Measurements from ENCODE around the gene LYSMD2. TPM values are rescaled to one million over a fixed set of nuclear protein-coding genes. Genes with fewer than 3 reads are reported as not detected.

The LYSMD2 gene
- total and polyA plus RNA-seq, 2 of the 8 experiments (the other 6 are each of a cell fraction or from before 2014, with no cell fraction given), result 2.2 to 2.7 TPM

- Histone ChIP-seq H3K23me2 (ENCODE audit: low read depth, low read length) (no peaks in the 10 kb centered on the region), H4K5ac (ENCODE audit: insufficient read length, low read depth, low read length) (no peak overlapping the region), H2BK12ac (ENCODE audit: low read depth, low read length) (no peak overlapping the region), H4K91ac (replicated peaks; ENCODE audit: insufficient read length, low read length) (no peak overlapping the region), H3K79me1 (ENCODE audit: low read depth, low read length) (no peaks in the 10 kb centered on the region), H3K4ac (replicated peaks; ENCODE audit: insufficient read length, low read depth, low read length) (no peak overlapping the region), H2BK120ac (replicated peaks; ENCODE audit: low read depth, low read length) (no peak overlapping the region), H4K20me1 (replicated peaks in 1 of 2; ENCODE audit: control insufficient read depth in 1 of 2, insufficient read depth in 2 of 2, low read length in 2 of 2) (peaks cover 0 to 2% of the 10 kb centered on the region in 2 experiments), H3K4me2 (ENCODE audit: insufficient read depth in 1 of 2, low read depth in 2 of 2, low read length in 2 of 2) (no peak overlapping the region), H3K79me2 (ENCODE audit: control insufficient read depth in 1 of 2, insufficient read depth in 2 of 2, low read length in 2 of 2) (no peaks in the 10 kb centered on the region), H3K36me3 (ENCODE audit: control insufficient read depth in 2 of 4, insufficient read depth in 4 of 4, low read length in 3 of 4) (peaks cover 0 to 3% (median 0%) of the 10 kb centered on the region in 4 experiments; a peak in 2 of 8 replicates), H3K9me3 (ENCODE audit: insufficient read depth in 2 of 2, low read depth in 1 of 2, low read length in 1 of 2) (no peaks in the 10 kb centered on the region), H3K18ac (ENCODE audit: extremely low read depth, low read length) (no peak overlapping the region), H3K56ac (replicated peaks; ENCODE audit: insufficient read length, low read depth, low read length) (no peak overlapping the region), H3K27me3 (replicated peaks in 1 of 4; ENCODE audit: control insufficient read depth in 3 of 4, extremely low read depth in 1 of 4, insufficient read depth in 3 of 4, low read length in 3 of 4) (no peaks in the 10 kb centered on the region), H2AK5ac (ENCODE audit: low read depth, low read length) (no peak overlapping the region), H4K8ac (ENCODE audit: extremely low read depth, insufficient read depth, low read length) (no peak overlapping the region), H3K4me1 (replicated peaks in 1 of 4; ENCODE audit: control insufficient read depth in 3 of 4, insufficient read depth in 4 of 4, low read length in 3 of 4) (no peaks in the 10 kb centered on the region), H2BK15ac (ENCODE audit: low read length) (no peak overlapping the region), H3K4me3 (ENCODE audit: extremely low read depth in 1 of 4, insufficient read depth in 2 of 4, low read depth in 3 of 4, low read length in 4 of 4) (no peak overlapping the region), H3K27ac (ENCODE audit: low read depth, low read length) (no peak overlapping the region), H2BK5ac (ENCODE audit: low read depth, low read length) (no peak overlapping the region), H3K23ac (ENCODE audit: insufficient read length) (no peak overlapping the region), H3K14ac (ENCODE audit: insufficient read length) (no peak overlapping the region), H2AFZ (ENCODE audit: low read length) (no peak overlapping the region), H3K9ac (replicated peaks in 1 of 4; ENCODE audit: extremely low read depth in 1 of 4, low read depth in 3 of 4, low read length in 3 of 4) (no peak overlapping the region), H2BK20ac (ENCODE audit: low read length) (no peak overlapping the region)
- DNase-seq (ENCODE audit: low read depth in 1 of 2, low spot score in 2 of 2) (no peak), FAIRE-seq (no peak)
- POLR2A ChIA-PET (ENCODE audit: partially characterized antibody), result no interaction called here
- no peak for TF ChIP-seq NRF1 (IDR thresholded peaks at IDR 0.05; ENCODE audit: low read depth, low read length)
- no peak for TF ChIP-seq CREB1 (IDR thresholded peaks at IDR 0.05)
- no peak for TF ChIP-seq SAP30 (IDR thresholded peaks at IDR 0.05; ENCODE audit: insufficient read depth, insufficient replicate concordance, low read length)
- TF ChIP-seq KDM5A (IDR thresholded peaks at IDR 0.05; ENCODE audit: low read length), result no peak
- CTCF ChIA-PET (ENCODE audit: partially characterized antibody), result interaction anchor here (0.6 to 2.2 kb wide), 5 partner anchors 9 to 457 kb away, joined by 3 to 6 read pairs (median 5); no protein-coding TSS in a partner anchor
- WGBS, 2 experiments (ENCODE audit: extremely low coverage in 1 of 2, insufficient coverage in 1 of 2, insufficient read length in 1 of 2, insufficient replicate concordance in 2 of 2, low coverage in 1 of 2, low lambda C conversion rate in 2 of 2, missing lambda C conversion rate in 1 of 2), result 92% methylated on average over 2 of the region's 2 CpGs; no CpG with 5 or more reads in 1 of the 2 experiments
Observed at GRCh38 chr15:51706926-51707608, 30.4 kb downstream of the LYSMD2 start.

Data from H1 (cell line).